Hepatic stellate cell (primary cell): Measurements from ENCODE around the gene SSX2B.
"Not testable (repeated sequence)": the region's sequence is repeated elsewhere in the genome, so short reads cannot be mapped to it uniquely, and the experiment has no call there.

ENCODE experiments used
- DNase-seq: peaks from one replicate; pipeline ENCODE4 v3.0.0; 2011; ENCODE audit warnings: low spot score

Gene SSX2B

DNA sequence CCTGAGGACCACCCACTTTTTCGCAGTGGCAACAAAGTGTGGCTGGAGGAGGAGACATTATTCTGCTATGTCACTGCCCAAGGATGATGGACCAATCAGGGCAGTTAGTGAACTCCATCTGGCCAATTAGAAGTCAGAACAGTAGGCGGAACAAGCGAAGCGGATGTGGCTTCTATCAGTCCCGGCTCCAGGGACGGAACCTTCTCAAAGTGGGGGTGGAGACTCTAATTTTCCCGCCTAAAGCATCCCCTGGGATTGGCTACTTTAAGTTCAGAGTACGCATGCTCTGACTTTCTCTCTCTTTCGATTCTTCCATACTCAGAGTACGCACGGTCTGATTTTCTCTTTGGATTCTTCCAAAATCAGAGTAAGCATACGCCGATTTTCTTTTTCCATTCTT is at the start of gene SSX2B:
Gene SSX2B, plus strand, starts transcription at position 301 of the 400 bp plus-strand sequence. CDS start 1,429 bp downstream, outside the sequence.
- not testable (repeated sequence) for DNase-seq

- DNase-seq, result not testable (repeated sequence)
These were observed 44.0 kb upstream of the SSX2B start, which contains the start of gene SSX2 for GRCh38 chrX:52707078-52707477. Gene SSX2 (minus strand): TSS chrX:52707178. CDS start chrX:52705749, 1,429 bp downstream.

- DNase-seq, result not testable (repeated sequence)
These were observed 14.9 kb downstream of the SSX2B start for GRCh38 chrX:52765983-52766382.

DNA sequence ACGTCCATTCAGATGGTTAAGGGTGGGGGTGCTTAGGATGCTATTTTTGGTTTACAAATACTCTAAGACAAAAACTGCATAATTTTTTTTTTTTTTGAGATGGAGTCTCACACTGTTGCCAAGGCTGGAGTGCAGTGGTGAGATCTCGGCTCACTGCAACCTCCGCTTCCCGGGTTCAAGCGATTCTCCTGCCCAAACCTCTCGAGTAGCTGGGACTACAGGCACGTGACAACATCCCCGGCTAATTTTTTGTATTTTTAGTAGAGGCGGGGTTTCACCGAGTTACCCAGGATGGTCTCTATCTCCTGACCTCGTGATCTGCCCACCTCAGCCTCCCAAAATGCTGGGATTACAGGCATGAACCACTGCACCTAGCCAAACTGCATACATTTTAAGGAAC is 22.5 kb downstream of the SSX2B start:
- not testable (repeated sequence) for DNase-seq

DNA sequence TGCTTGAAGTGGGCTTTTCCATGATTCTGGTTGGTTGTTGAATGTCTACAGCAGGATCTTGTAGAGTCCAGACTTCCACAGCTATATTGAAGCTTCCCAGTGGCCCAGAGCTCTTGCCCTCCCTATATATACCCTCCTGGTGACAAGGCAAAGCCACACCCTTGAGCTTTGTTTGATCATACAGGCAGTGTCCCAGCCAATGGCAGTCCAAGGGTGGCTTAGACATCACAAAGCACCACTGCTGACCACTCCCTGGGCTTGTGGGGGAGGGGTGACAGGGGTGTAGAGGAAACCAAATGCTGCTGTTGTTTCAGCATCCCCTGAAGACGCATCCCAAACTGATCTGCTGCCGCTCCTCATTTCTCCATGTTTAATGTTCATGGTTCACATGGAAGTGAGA is 46.3 kb downstream of the SSX2B start, which contains the start of gene SPANXN5:
Gene SPANXN5, minus strand, starts transcription at position 101 of the 400 bp plus-strand sequence. Its CDS starts 79 bp downstream, at position 22.
- not testable (repeated sequence) for DNase-seq

GRCh38 chrX:52804876-52805275 is 53.8 kb downstream of the SSX2B start:
- not testable (repeated sequence) for DNase-seq
